PC-9 (cell line): Measurements from ENCODE around the gene ST8SIA6.

Experiments used
- CTCF ChIP-seq: fragments of 200-600 bp; sonication (generic); conservative IDR thresholded peaks from 2 replicates; pipeline ENCODE4 v1.6.1; 2017; ENCODE audit warnings: mixed run types, antibody characterized with exemption, mild to moderate bottlenecking, moderate library complexity
- EZH2 ChIP-seq: fragments of 200-600 bp; sonication (generic); IDR thresholded peaks from 2 replicates; pipeline ENCODE4 v1.8.0; 2017; ENCODE audit warnings: antibody characterized with exemption, low read depth

GRCh38 chr10:17330501-17330900 is 123.9 kb downstream of the ST8SIA6 start:
- TF ChIP-seq CTCF = no peak
- TF ChIP-seq EZH2 = no peak
